CD4-positive, alpha-beta T cell (primary cell): ENCODE data around the gene ROCK2. TPM values are rescaled to one million over a fixed set of nuclear protein-coding genes. Genes with fewer than 3 reads are reported as not detected.

Experiments
- ATAC-seq: fragments of 200-7000 bp; cut with Tn5 transposase; one replicate; pipeline ENCODE4 v1.10.0; 2022; ENCODE audit warnings: mild to moderate bottlenecking; ENCODE audit not compliant: poor library complexity
- CTCF ChIA-PET: fragments of 350-600 bp; sonication (Branson Sonifier 250); formaldehyde crosslinking; loops from one replicate; lab custom pipeline; 2021; ENCODE audit warnings: antibody characterized with exemption, inconsistent platforms; lab: Charles Lee
- POLR2A ChIA-PET: fragments of 350-600 bp; sonication (Branson Sonifier 250); formaldehyde crosslinking; loops from one replicate; lab custom pipeline; 2021; ENCODE audit warnings: antibody characterized with exemption, inconsistent platforms; lab: Charles Lee
- DNase-seq, 14 experiments: peaks; one replicate each; pipeline ENCODE4 v3.0.0-alpha.2; 2013 to 2020; ENCODE audit warnings: mixed read lengths in 2 of 14
- H3K27ac ChIP-seq, 2 donors: one replicate each; pipeline versions ENCODE4 v1.5.1 to v1.7.0; 2013; ENCODE audit warnings: low read length in 2 of 2, low read depth in 1 of 2, mild to moderate bottlenecking in 1 of 2
- H3K27me3 ChIP-seq, 2 experiments: 1 replicate in 1 of 2; 2 replicates in 1 of 2; pipeline versions ENCODE4 v1.6.1 to v1.7.0; 2013; ENCODE audit warnings: low read length in 2 of 2, control low read depth in 1 of 2, mild to moderate bottlenecking in 1 of 2, moderate library complexity in 1 of 2; ENCODE audit not compliant: insufficient read depth in 2 of 2, control insufficient read depth in 1 of 2
- H3K36me3 ChIP-seq: one replicate; pipeline ENCODE4 v1.6.1; 2013; ENCODE audit warnings: low read length, control low read depth; ENCODE audit not compliant: insufficient read depth
- H3K4me1 ChIP-seq: one replicate; pipeline ENCODE4 v1.6.1; 2013; ENCODE audit warnings: low read length, control low read depth; ENCODE audit not compliant: insufficient read depth
- H3K4me3 ChIP-seq: one replicate; pipeline ENCODE4 v1.5.1; 2013; ENCODE audit warnings: mild to moderate bottlenecking, low read length, moderate library complexity
- H3K9me3 ChIP-seq, 2 experiments: 1 replicate in 1 of 2; 2 replicates in 1 of 2; pipeline versions ENCODE4 v1.6.1 to v1.7.0; 2013; ENCODE audit warnings: low read length in 2 of 2, mild to moderate bottlenecking in 2 of 2, control low read depth in 1 of 2, moderate library complexity in 1 of 2; ENCODE audit not compliant: control insufficient read depth in 1 of 2, insufficient read depth in 1 of 2
- H3K27ac Mint-ChIP-seq: one replicate; pipeline ENCODE4 v1.8.0; 2020; ENCODE audit warnings: mixed read lengths
- H3K27me3 Mint-ChIP-seq: one replicate; pipeline ENCODE4 v1.8.0; 2021; ENCODE audit warnings: mixed read lengths
- H3K36me3 Mint-ChIP-seq: one replicate; pipeline ENCODE4 v1.8.0; 2021; ENCODE audit warnings: low read depth, mixed read lengths
- H3K4me1 Mint-ChIP-seq: one replicate; pipeline ENCODE4 v1.8.0; 2021; ENCODE audit warnings: low read depth, mixed read lengths
- H3K4me3 Mint-ChIP-seq: one replicate; pipeline ENCODE4 v1.8.0; 2020; ENCODE audit warnings: mild to moderate bottlenecking, mixed read lengths
- H3K9me3 Mint-ChIP-seq: one replicate; pipeline ENCODE4 v1.8.0; 2020; ENCODE audit warnings: mixed read lengths
- CTCF ChIP-seq: fragments of 200-600 bp; IDR thresholded peaks from one replicate; pipeline ENCODE4 v1.8.0; 2022; ENCODE audit warnings: antibody characterized with exemption, mild to moderate bottlenecking
- intact Hi-C, 2 experiments: fragments of 100-400 bp; cut with DNase I in 1 of 2; cut with micrococcal nuclease in 1 of 2; formaldehyde crosslinking; loops; one replicate each; pipeline versions ENCODE4 v1.15.1 to v1.9.0; 2023 to 2025; cut with DNase I, micrococcal nuclease
- total RNA-seq, 174 experiments: library from RNA in 2 of 174; stranded (reverse) in 2 of 174; gene quantifications; one replicate each; pipeline ENCODE4 v1.2.3 and lab custom pipeline; 2021 to 2026

Gene ROCK2
- total RNA-seq, 2 experiments from 2014 or later: 6.9 to 9.4 TPM

- Mint-ChIP-seq H3K9me3 (peaks cover 13% of the 10 kb centered on the region), H3K4me1 (peaks cover 23% of the 10 kb centered on the region), H3K27ac (no peak overlapping the region), H3K36me3 (peaks cover 47% of the 10 kb centered on the region), H3K27me3 (no peaks in the 10 kb centered on the region), H3K4me3 (no peak overlapping the region)
- H3K4me1 ChIP-seq: no peaks in the 10 kb centered on the region
- intact Hi-C loops: no loop called here
- H3K27me3 ChIP-seq: no peaks in the 10 kb centered on the region
- no peak for ATAC-seq
- no peak for DNase-seq
- H3K4me3 ChIP-seq: no peak overlapping the region
- CTCF ChIA-PET: interaction anchor here (1.8 kb wide), 1 partner anchor 58 kb away, joined by 3 read pairs; the partner anchor contains the start of gene ROCK2
- H3K36me3 ChIP-seq: peaks cover 19% of the 10 kb centered on the region
- POLR2A ChIA-PET: no interaction called here
- TF ChIP-seq CTCF: no peak
- H3K9me3 ChIP-seq: peaks cover 7 to 10% of the 10 kb centered on the region in 2 experiments
- no peak overlapping the region for H3K27ac ChIP-seq
These were observed 58.1 kb downstream of the ROCK2 start for GRCh38 chr2:11286323-11286722.

GRCh38 chr2:11285499-11285898 is 58.9 kb downstream of the ROCK2 start:
- intact Hi-C loops: no loop called here
- Histone ChIP-seq H3K9me3 (peaks cover 7 to 10% of the 10 kb centered on the region in 2 experiments), H3K4me1 (no peaks in the 10 kb centered on the region), H3K4me3 (no peak overlapping the region), H3K36me3 (peaks cover 22% of the 10 kb centered on the region), H3K27ac (no peak overlapping the region), H3K27me3 (no peaks in the 10 kb centered on the region)
- Mint-ChIP-seq H3K9me3 (peaks cover 13% of the 10 kb centered on the region), H3K27me3 (no peaks in the 10 kb centered on the region), H3K27ac (no peak overlapping the region), H3K4me1 (peaks cover 19% of the 10 kb centered on the region), H3K36me3 (peaks cover 54% of the 10 kb centered on the region), H3K4me3 (no peak overlapping the region)
- CTCF ChIA-PET: no interaction called here
- ATAC-seq (no peak), DNase-seq (no peak)
- no peak for TF ChIP-seq CTCF
- POLR2A ChIA-PET: no interaction called here

- H3K27me3 Mint-ChIP-seq: no peaks in the 10 kb centered on the region
- Histone ChIP-seq H3K27me3 (no peaks in the 10 kb centered on the region), H3K4me3 (no peak overlapping the region), H3K27ac (no peak overlapping the region), H3K9me3 (peaks cover 7 to 10% of the 10 kb centered on the region in 2 experiments), H3K4me1 (no peaks in the 10 kb centered on the region), H3K36me3 (peaks cover 22% of the 10 kb centered on the region)
- intact Hi-C loops: no loop called here
- DNase-seq (peak in 1 of 14 experiments; percentile 2), ATAC-seq (no peak)
- peaks cover 13% of the 10 kb centered on the region for H3K9me3 Mint-ChIP-seq
- ChIA-PET POLR2A (no interaction called here), CTCF (interaction anchor here (0.7 kb wide), 1 partner anchor 20 kb away, joined by 4 read pairs; no protein-coding TSS in a partner anchor)
- H3K4me1 Mint-ChIP-seq: peaks cover 18% of the 10 kb centered on the region
- H3K4me3 Mint-ChIP-seq: no peak overlapping the region
- H3K36me3 Mint-ChIP-seq: peaks cover 85% of the 10 kb centered on the region
- TF ChIP-seq CTCF: no peak
- no peak overlapping the region for H3K27ac Mint-ChIP-seq
These were observed 63.2 kb downstream of the ROCK2 start for GRCh38 chr2:11281186-11281585.
